Measurements from ENCODE around the gene CH25H. TPM values are rescaled to one million over a fixed set of nuclear protein-coding genes. Genes with fewer than 3 reads are reported as not detected.
"Not testable (repeated sequence)": the region's sequence is repeated elsewhere in the genome, so short reads cannot be mapped to it uniquely, and the experiment has no call there.

CH25H gene
- total RNA-seq, 2 donors from 2014 or later, result 1.0 to 2.0 TPM

DNA sequence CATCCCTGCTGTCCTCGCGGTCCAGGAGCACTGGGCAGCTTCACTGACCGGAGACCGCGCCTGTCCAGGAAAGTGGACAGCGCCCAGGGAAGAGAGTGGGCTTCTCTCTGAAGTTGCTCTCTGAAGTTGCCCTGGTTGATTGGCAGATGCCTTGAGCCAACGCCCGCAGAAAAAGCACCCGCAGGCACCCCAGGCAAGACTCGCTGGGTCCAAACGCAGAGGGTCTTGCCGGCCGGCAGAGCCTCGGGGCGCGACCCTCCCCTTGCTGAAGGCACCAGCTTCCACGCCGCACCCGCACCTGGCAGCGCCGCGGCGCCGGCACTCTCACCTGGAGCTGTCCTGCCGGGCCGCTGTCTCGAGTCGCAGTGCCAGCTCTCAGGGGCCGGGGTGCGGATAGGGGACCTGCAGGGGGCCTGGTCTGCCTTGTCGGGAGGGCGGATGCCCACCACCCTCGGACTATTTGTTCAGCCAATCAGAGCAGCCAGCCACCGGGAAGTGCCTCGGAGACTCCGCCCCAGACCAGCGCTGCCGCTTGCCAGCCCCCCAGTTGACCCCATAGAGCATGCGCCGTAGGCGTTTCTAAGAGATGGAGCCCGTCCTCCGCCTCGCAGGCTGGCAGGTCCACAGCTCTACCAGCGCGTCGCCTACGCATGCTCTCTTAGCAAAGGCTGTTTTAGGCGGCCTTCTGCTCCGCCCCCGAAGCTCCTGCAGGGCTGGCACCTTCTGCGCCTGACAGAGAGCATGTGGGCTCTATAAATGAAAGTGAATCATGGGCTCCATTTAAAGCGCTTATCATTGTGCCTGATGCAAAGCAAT lies 44.5 kb upstream of the CH25H start, which contains the start of gene LIPA:
Gene LIPA, minus strand, starts transcription at position 367 of the 816 bp plus-strand sequence. CDS start 4,127 bp downstream, outside the sequence.
- Histone ChIP-seq H3K27ac (peak within 1 kb of the TSS; percentile 65 to 82 (median 78)), H3K4me1 (peaks cover 8% of the 10 kb centered on the region), H3K36me3 (replicated peaks in 1 of 2; ENCODE audit: insufficient read depth in 1 of 2, low read depth in 2 of 2) (no peaks in the 10 kb centered on the region), H3K4me3 (peak within 1 kb of the TSS; percentile 67 to 86), H3K9me3 (no peaks in the 10 kb centered on the region), H3K27me3 (no peaks in the 10 kb centered on the region)
- TF ChIP-seq, protein P1, sequence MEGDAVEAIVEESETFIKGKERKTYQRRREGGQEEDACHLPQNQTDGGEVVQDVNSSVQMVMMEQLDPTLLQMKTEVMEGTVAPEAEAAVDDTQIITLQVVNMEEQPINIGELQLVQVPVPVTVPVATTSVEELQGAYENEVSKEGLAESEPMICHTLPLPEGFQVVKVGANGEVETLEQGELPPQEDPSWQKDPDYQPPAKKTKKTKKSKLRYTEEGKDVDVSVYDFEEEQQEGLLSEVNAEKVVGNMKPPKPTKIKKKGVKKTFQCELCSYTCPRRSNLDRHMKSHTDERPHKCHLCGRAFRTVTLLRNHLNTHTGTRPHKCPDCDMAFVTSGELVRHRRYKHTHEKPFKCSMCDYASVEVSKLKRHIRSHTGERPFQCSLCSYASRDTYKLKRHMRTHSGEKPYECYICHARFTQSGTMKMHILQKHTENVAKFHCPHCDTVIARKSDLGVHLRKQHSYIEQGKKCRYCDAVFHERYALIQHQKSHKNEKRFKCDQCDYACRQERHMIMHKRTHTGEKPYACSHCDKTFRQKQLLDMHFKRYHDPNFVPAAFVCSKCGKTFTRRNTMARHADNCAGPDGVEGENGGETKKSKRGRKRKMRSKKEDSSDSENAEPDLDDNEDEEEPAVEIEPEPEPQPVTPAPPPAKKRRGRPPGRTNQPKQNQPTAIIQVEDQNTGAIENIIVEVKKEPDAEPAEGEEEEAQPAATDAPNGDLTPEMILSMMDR (IDR thresholded peaks at IDR 0.05), result peak in 1 of 7 experiments; percentile 5
- peak; percentile 38 to 75 (median 65) for TF ChIP-seq POLR2A (IDR thresholded peaks at IDR 0.05)
- DNase-seq, result peak; percentile 92 to 98 (median 98)
- intact Hi-C loops (cut with DNase I), result no loop called here
- ATAC-seq, result peak; percentile 100
- 0 to 1% methylated on average over 11 to 52 of the region's 53 CpGs for WGBS, 2 donors

DNA sequence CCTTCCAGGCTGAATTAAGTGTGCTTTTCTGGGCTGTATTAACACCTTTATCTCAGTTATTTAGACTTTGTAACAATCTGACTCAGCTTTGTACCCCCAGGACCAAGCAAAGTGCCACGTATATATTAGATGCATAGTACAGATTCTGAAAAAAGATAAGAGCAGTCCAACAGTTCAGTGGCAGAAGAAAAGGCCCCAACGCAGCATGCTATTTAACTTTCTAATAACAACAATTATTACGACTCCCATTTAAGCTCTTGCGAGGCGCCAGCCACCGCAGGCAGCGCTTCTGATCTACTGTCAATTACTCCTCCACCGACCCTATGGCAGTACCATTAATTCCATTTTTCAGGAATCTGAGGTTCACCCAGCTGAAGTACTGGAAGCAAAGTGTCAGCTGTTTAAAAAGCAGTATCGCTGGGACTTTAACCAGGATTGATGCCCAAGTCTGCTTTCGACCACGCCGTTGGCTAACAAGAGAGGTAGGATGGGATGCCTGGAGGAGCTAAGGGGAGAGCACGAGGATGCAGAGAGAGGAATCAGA lies 43.8 kb upstream of the CH25H start:
- Histone ChIP-seq H3K36me3 (replicated peaks in 1 of 2; ENCODE audit: insufficient read depth in 1 of 2, low read depth in 2 of 2) (no peaks in the 10 kb centered on the region), H3K27me3 (no peaks in the 10 kb centered on the region), H3K9me3 (no peaks in the 10 kb centered on the region), H3K4me1 (peaks cover 8% of the 10 kb centered on the region), H3K4me3 (peak overlapping the region; percentile 67 to 86), H3K27ac (peak overlapping the region; percentile 65 to 82 (median 78))
- DNase-seq, result no peak
- WGBS, 2 donors, result 11 to 17% methylated on average over 13 of the region's 13 CpGs
- TF ChIP-seq, protein P1 (IDR thresholded peaks at IDR 0.05), result no peak
- no peak for TF ChIP-seq POLR2A (IDR thresholded peaks at IDR 0.05)
- no peak for ATAC-seq
- intact Hi-C loops (cut with DNase I), result no loop called here

DNA sequence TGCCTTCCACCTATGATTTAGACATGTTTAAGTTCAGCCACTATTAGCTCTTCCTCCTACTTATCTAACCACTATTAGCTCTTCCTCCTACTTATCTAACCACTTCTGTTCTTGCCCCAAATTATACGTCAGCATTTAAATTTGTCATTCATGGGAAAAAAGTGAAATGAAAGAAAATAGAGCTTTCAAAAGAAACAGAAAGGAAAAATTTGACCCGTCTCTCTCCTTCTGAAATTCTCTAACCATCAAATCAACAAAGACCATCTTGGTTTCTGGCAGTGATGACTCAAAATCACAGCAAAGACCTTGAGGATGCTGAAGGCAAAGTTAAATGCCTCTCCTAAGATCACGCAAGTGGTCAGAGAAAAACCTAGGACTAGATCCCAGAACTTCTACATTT lies 41.9 kb upstream of the CH25H start:
- WGBS, 2 donors, result 67 to 86% methylated on average over 3 of the region's 3 CpGs
- no peak overlapping the region for H3K27ac ChIP-seq
- H3K27me3 ChIP-seq, result no peaks in the 10 kb centered on the region
- H3K4me3 ChIP-seq, result no peak overlapping the region
- H3K36me3 ChIP-seq (replicated peaks in 1 of 2; ENCODE audit: insufficient read depth in 1 of 2, low read depth in 2 of 2), result no peaks in the 10 kb centered on the region
- no peak for DNase-seq
- TF ChIP-seq POLR2A (IDR thresholded peaks at IDR 0.05), result no peak
- TF ChIP-seq, protein P1 (IDR thresholded peaks at IDR 0.05), result no peak
- intact Hi-C loops (cut with DNase I), result no loop called here
- peaks cover 8% of the 10 kb centered on the region for H3K4me1 ChIP-seq
- no peaks in the 10 kb centered on the region for H3K9me3 ChIP-seq
- no peak for ATAC-seq

DNA sequence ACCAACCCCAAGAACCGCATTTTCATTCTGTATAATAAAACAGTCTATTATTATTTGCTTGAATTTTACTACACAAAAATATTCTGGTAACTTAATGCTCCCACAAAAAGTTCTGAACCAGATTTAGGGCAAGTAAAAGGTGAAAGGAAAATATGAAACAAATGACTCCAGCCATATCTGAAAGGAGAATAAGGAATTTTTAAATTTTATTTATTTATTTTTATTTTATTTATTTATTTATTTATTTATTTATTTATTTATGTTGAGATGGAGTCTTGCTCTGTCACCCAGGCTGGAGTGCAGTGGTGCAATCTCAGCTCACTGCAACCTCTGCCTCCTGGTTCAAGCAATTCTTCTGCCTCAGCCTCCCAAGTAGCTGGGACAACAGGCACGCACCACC lies 40.5 kb upstream of the CH25H start:
- H3K27ac ChIP-seq; H3K36me3 ChIP-seq (replicated peaks in 1 of 2; ENCODE audit: insufficient read depth in 1 of 2, low read depth in 2 of 2); H3K27me3 ChIP-seq; intact Hi-C loops (cut with DNase I); H3K4me3 ChIP-seq; DNase-seq; H3K9me3 ChIP-seq; ATAC-seq; H3K4me1 ChIP-seq: not testable (repeated sequence)
- WGBS, 2 donors, result 97 to 98% methylated on average over 2 of the region's 2 CpGs

DNA sequence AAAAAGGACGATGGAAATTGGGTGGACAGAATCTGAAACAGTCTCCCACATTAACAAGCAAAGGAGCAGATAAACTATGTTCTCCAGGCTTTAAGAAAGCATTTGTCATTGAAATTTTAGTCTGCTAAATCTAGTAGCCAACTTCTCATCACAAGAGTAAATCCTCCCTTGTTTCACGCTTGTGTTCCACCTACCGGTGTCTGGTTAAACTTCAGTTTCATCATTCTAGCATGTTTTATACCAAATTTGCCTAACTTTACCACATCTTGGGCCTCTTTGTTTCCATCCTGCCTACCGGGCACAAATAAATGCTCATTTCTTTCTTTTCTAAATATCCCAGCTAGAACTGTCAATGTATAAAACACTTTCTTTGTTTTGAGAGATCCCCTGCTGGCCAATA lies 38.7 kb upstream of the CH25H start:
- H3K36me3 ChIP-seq (replicated peaks in 1 of 2; ENCODE audit: insufficient read depth in 1 of 2, low read depth in 2 of 2), result no peaks in the 10 kb centered on the region
- no peaks in the 10 kb centered on the region for H3K9me3 ChIP-seq
- H3K27me3 ChIP-seq, result no peaks in the 10 kb centered on the region
- TF ChIP-seq, protein P1 (IDR thresholded peaks at IDR 0.05), result no peak
- TF ChIP-seq POLR2A (IDR thresholded peaks at IDR 0.05), result no peak
- H3K4me1 ChIP-seq, result peaks cover 2% of the 10 kb centered on the region
- H3K4me3 ChIP-seq, result no peak overlapping the region
- intact Hi-C loops (cut with DNase I), result no loop called here
- ATAC-seq (no peak), DNase-seq (no peak)
- 69 to 89% methylated on average over 4 of the region's 4 CpGs for WGBS, 2 donors
- H3K27ac ChIP-seq, result no peak overlapping the region

Data from body of pancreas (tissue), 4 donors.